ENCODE results near the gene BCAP31. TPM values are rescaled to one million over a fixed set of nuclear protein-coding genes. Genes with fewer than 3 reads are reported as not detected.

BCAP31 gene
- total RNA-seq, 2 donors from 2014 or later: 192 to 206 TPM

GRCh38 chrX:153770601-153771414 lies 46.6 kb upstream of the BCAP31 start:
- peak; percentile 30 for DNase-seq
- WGBS, 2 experiments (ENCODE audit: insufficient coverage in 1 of 2, insufficient read length in 1 of 2): 94 to 100% methylated on average over 1 to 18 of the region's 18 CpGs
- Mint-ChIP-seq H3K36me3 (ENCODE audit: low read depth) (no peaks in the 10 kb centered on the region), H3K27me3 (ENCODE audit: insufficient read depth) (no peaks in the 10 kb centered on the region), H3K4me1 (no peaks in the 10 kb centered on the region), H3K27ac (no peak overlapping the region), H3K9me3 (peaks cover 35% of the 10 kb centered on the region), H3K4me3 (no peak overlapping the region)
- Histone ChIP-seq H3K4me3 (ENCODE audit: low read length) (no peak overlapping the region), H3K36me3 (ENCODE audit: control insufficient read depth, insufficient read depth, low read length) (no peaks in the 10 kb centered on the region), H3K9me3 (ENCODE audit: control insufficient read depth, low read length) (no peaks in the 10 kb centered on the region), H3K4me1 (ENCODE audit: control insufficient read depth, insufficient read depth, low read length) (no peaks in the 10 kb centered on the region), H3K27me3 (ENCODE audit: control insufficient read depth, insufficient read depth, low read length, poor library complexity, severe bottlenecking) (no peaks in the 10 kb centered on the region), H3K27ac (ENCODE audit: low read depth, low read length) (no peak overlapping the region), H3K9ac (ENCODE audit: extremely low read depth, low read length, poor library complexity, severe bottlenecking) (no peak overlapping the region)
- TF ChIP-seq, protein P1, sequence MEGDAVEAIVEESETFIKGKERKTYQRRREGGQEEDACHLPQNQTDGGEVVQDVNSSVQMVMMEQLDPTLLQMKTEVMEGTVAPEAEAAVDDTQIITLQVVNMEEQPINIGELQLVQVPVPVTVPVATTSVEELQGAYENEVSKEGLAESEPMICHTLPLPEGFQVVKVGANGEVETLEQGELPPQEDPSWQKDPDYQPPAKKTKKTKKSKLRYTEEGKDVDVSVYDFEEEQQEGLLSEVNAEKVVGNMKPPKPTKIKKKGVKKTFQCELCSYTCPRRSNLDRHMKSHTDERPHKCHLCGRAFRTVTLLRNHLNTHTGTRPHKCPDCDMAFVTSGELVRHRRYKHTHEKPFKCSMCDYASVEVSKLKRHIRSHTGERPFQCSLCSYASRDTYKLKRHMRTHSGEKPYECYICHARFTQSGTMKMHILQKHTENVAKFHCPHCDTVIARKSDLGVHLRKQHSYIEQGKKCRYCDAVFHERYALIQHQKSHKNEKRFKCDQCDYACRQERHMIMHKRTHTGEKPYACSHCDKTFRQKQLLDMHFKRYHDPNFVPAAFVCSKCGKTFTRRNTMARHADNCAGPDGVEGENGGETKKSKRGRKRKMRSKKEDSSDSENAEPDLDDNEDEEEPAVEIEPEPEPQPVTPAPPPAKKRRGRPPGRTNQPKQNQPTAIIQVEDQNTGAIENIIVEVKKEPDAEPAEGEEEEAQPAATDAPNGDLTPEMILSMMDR (conservative IDR thresholded peaks at IDR 0.05): no peak

GRCh38 chrX:153769865-153770600 lies 45.8 kb upstream of the BCAP31 start:
- Mint-ChIP-seq H3K36me3 (ENCODE audit: low read depth) (no peaks in the 10 kb centered on the region), H3K27me3 (ENCODE audit: insufficient read depth) (no peaks in the 10 kb centered on the region), H3K4me1 (no peaks in the 10 kb centered on the region), H3K9me3 (peaks cover 31% of the 10 kb centered on the region), H3K27ac (no peak overlapping the region), H3K4me3 (no peak overlapping the region)
- Histone ChIP-seq H3K36me3 (ENCODE audit: control insufficient read depth, insufficient read depth, low read length) (no peaks in the 10 kb centered on the region), H3K9me3 (ENCODE audit: control insufficient read depth, low read length) (no peaks in the 10 kb centered on the region), H3K27ac (ENCODE audit: low read depth, low read length) (no peak overlapping the region), H3K27me3 (ENCODE audit: control insufficient read depth, insufficient read depth, low read length, poor library complexity, severe bottlenecking) (no peaks in the 10 kb centered on the region), H3K4me3 (ENCODE audit: low read length) (no peak overlapping the region), H3K4me1 (ENCODE audit: control insufficient read depth, insufficient read depth, low read length) (no peaks in the 10 kb centered on the region), H3K9ac (ENCODE audit: extremely low read depth, low read length, poor library complexity, severe bottlenecking) (no peak overlapping the region)
- DNase-seq: peak; percentile 36
- TF ChIP-seq, protein P1 (conservative IDR thresholded peaks at IDR 0.05): no peak
- WGBS, 2 experiments (ENCODE audit: insufficient coverage in 1 of 2, insufficient read length in 1 of 2): 80 to 91% methylated on average over 2 to 24 of the region's 25 CpGs

GRCh38 chrX:153769158-153769864 lies 45.1 kb upstream of the BCAP31 start:
- no peaks in the 10 kb centered on the region for H3K4me1 Mint-ChIP-seq
- peak; percentile 29 for DNase-seq
- no peak overlapping the region for H3K9ac ChIP-seq (ENCODE audit: extremely low read depth, low read length, poor library complexity, severe bottlenecking)
- no peaks in the 10 kb centered on the region for H3K27me3 Mint-ChIP-seq (ENCODE audit: insufficient read depth)
- H3K9me3 ChIP-seq (ENCODE audit: control insufficient read depth, low read length): no peaks in the 10 kb centered on the region
- WGBS, 2 experiments (ENCODE audit: insufficient coverage in 1 of 2, insufficient read length in 1 of 2): 88 to 93% methylated on average over 6 to 23 of the region's 23 CpGs
- H3K9me3 Mint-ChIP-seq: peaks cover 31% of the 10 kb centered on the region
- no peak overlapping the region for H3K4me3 ChIP-seq (ENCODE audit: low read length)
- no peaks in the 10 kb centered on the region for H3K36me3 Mint-ChIP-seq (ENCODE audit: low read depth)
- no peaks in the 10 kb centered on the region for H3K36me3 ChIP-seq (ENCODE audit: control insufficient read depth, insufficient read depth, low read length)
- TF ChIP-seq, protein P1 (conservative IDR thresholded peaks at IDR 0.05): no peak
- no peaks in the 10 kb centered on the region for H3K4me1 ChIP-seq (ENCODE audit: control insufficient read depth, insufficient read depth, low read length)
- H3K27ac ChIP-seq (ENCODE audit: low read depth, low read length): no peak overlapping the region
- no peak overlapping the region for H3K4me3 Mint-ChIP-seq
- no peak overlapping the region for H3K27ac Mint-ChIP-seq
- H3K27me3 ChIP-seq (ENCODE audit: control insufficient read depth, insufficient read depth, low read length, poor library complexity, severe bottlenecking): no peaks in the 10 kb centered on the region
